ENCODE results near the gene NALCN. TPM values are rescaled to one million over a fixed set of nuclear protein-coding genes. Genes with fewer than 3 reads are reported as not detected.

The NALCN gene
- total and polyA plus RNA-seq, 7 experiments from 2014 or later: not detected

GRCh38 chr13:101283782-101284181, 132.5 kb downstream of the NALCN start:
- Mint-ChIP-seq H3K27ac (no peak overlapping the region), H3K27me3 (peaks cover 0 to 20% (median 8%) of the 10 kb centered on the region in 5 donors), H3K4me3 (no peak overlapping the region), H3K36me3 (no peaks in the 10 kb centered on the region), H3K9me3 (peaks cover 0 to 11% (median 0%) of the 10 kb centered on the region in 11 donors), H3K4me1 (no peaks in the 10 kb centered on the region)
- Histone ChIP-seq H3K27me3 (ENCODE audit: control insufficient read depth in 2 of 2, insufficient read depth in 2 of 2, low read length in 2 of 2) (no peaks in the 10 kb centered on the region), H3K9me3 (ENCODE audit: control insufficient read depth in 2 of 3, low read length in 3 of 3) (no peaks in the 10 kb centered on the region), H3K4me1 (ENCODE audit: control insufficient read depth in 2 of 2, insufficient read depth in 2 of 2, low read length in 2 of 2) (no peaks in the 10 kb centered on the region), H3K36me3 (ENCODE audit: control insufficient read depth in 2 of 3, insufficient read depth in 3 of 3, low read length in 3 of 3) (no peaks in the 10 kb centered on the region), H3K27ac (ENCODE audit: low read depth, low read length) (no peak overlapping the region), H3K4me3 (ENCODE audit: low read length) (no peak overlapping the region)
- DNase-seq: no peak
- ChIA-PET POLR2A (interaction anchor here (0.6 kb wide), 2 partner anchors 13 to 724 kb away, joined by 3 to 4 read pairs; no protein-coding TSS in a partner anchor), CTCF (no interaction called here)
- intact Hi-C loops (cut with micrococcal nuclease): no loop called here
- ATAC-seq: no peak

DNA sequence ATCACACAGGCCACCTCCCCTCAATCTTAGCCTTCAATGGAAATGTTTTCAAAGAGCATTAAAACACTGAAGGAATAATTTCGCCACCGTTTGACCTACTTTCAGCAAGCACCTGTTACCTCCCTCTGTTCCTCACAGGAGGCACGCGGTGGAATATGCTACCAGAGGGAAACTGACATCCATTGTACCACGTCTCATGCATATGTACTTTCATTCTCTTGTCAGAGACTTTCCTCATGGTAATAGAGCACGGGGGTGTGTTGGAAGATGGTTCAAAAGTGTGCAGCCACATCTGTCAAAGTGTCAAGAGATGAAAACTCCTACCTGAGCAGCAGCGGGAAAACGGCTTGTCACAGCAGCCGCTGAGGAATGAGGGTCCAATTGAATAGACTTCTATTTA, 143.4 kb downstream of the NALCN start:
- H3K4me1 Mint-ChIP-seq: no peaks in the 10 kb centered on the region
- Histone ChIP-seq H3K4me3 (ENCODE audit: low read length) (no peak overlapping the region), H3K4me1 (ENCODE audit: control insufficient read depth in 2 of 2, insufficient read depth in 2 of 2, low read length in 2 of 2) (no peaks in the 10 kb centered on the region), H3K27ac (ENCODE audit: low read depth, low read length) (no peak overlapping the region), H3K27me3 (ENCODE audit: control insufficient read depth in 2 of 2, insufficient read depth in 2 of 2, low read length in 2 of 2) (no peaks in the 10 kb centered on the region), H3K9me3 (ENCODE audit: control insufficient read depth in 2 of 3, low read length in 3 of 3) (no peaks in the 10 kb centered on the region), H3K36me3 (ENCODE audit: control insufficient read depth in 2 of 3, insufficient read depth in 3 of 3, low read length in 3 of 3) (no peaks in the 10 kb centered on the region)
- ChIA-PET CTCF (no interaction called here), POLR2A (no interaction called here)
- intact Hi-C loops (cut with micrococcal nuclease): no loop called here
- H3K27ac Mint-ChIP-seq: no peak overlapping the region
- no peak for DNase-seq
- ATAC-seq: no peak
- H3K27me3 Mint-ChIP-seq: peaks cover 0 to 6% (median 0%) of the 10 kb centered on the region in 5 donors
- peaks cover 0 to 3% (median 0%) of the 10 kb centered on the region in 11 donors for H3K9me3 Mint-ChIP-seq
- no peaks in the 10 kb centered on the region for H3K36me3 Mint-ChIP-seq
- no peak overlapping the region for H3K4me3 Mint-ChIP-seq

DNA sequence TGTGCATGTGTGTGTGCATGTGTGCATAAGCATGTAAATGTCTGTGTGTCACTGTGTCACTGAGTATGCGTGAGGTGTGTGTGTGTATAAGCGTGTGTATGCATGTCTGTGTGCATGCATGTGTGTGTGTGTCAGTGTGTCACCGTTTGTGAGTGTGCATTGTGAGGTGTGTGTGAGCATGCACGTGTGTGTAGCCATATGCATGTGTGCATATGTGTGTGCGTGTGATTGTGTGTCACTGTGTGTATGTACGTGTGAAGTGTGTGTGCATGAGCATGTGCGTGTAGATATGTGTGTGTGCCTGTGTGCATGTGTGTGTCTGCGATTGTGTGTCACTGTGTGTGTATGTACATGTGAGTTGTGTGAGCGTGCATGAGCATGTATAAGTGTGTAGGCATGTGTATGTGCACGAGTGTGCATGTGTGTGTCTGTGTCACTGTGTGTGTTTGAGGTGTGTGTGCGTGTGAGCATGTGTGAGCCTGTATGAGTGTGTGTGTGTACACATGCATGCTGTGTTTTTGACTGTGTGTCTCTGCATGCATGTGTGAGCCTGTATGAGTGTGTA, 144.5 kb downstream of the NALCN start:
- CTCF ChIA-PET: no interaction called here
- POLR2A ChIA-PET: no interaction called here
- no peak for ATAC-seq

DNA sequence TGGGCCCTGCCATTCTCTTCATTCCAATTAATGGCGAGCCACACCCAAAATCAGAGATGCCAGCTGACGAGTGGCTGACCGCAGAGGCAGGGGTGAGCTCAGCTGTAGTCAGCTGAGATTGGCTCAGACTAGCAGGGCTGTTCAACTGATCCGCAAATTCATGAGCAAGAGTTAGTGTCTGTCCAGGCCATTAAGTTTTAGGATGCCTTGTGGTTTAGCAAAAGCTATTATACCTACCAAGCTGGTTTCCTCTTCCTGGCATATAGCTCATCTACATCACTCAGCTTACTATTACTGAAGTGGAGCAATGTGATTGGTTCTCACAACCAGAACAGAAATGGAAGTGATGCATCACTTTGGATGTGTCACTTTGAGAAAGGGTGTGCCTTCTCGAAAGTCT, 148.7 kb downstream of the NALCN start:
- Mint-ChIP-seq H3K4me1 (peaks cover 0 to 6% (median 0%) of the 10 kb centered on the region in 7 donors), H3K9me3 (no peaks in the 10 kb centered on the region), H3K27me3 (peaks cover 0 to 2% (median 0%) of the 10 kb centered on the region in 5 donors), H3K36me3 (no peaks in the 10 kb centered on the region), H3K4me3 (no peak overlapping the region), H3K27ac (no peak overlapping the region)
- Histone ChIP-seq H3K27ac (ENCODE audit: low read depth, low read length) (no peak overlapping the region), H3K9me3 (ENCODE audit: control insufficient read depth in 2 of 3, low read length in 3 of 3) (no peaks in the 10 kb centered on the region), H3K4me1 (ENCODE audit: control insufficient read depth in 2 of 2, insufficient read depth in 2 of 2, low read length in 2 of 2) (no peaks in the 10 kb centered on the region), H3K36me3 (ENCODE audit: control insufficient read depth in 2 of 3, insufficient read depth in 3 of 3, low read length in 3 of 3) (no peaks in the 10 kb centered on the region), H3K27me3 (ENCODE audit: control insufficient read depth in 2 of 2, insufficient read depth in 2 of 2, low read length in 2 of 2) (no peaks in the 10 kb centered on the region), H3K4me3 (ENCODE audit: low read length) (no peak overlapping the region)
- ATAC-seq (no peak), DNase-seq (no peak)
- ChIA-PET POLR2A (no interaction called here), CTCF (no interaction called here)
- intact Hi-C loops (cut with micrococcal nuclease): no loop called here

More for the DNA sequence above, 144.5 kb downstream of the NALCN start:
- no peaks in the 10 kb centered on the region for H3K36me3 ChIP-seq (ENCODE audit: control insufficient read depth in 2 of 3, insufficient read depth in 3 of 3, low read length in 3 of 3)
- no peak for DNase-seq
- Mint-ChIP-seq H3K9me3 (peaks cover 0 to 2% (median 0%) of the 10 kb centered on the region in 11 donors), H3K27me3 (peaks cover 0 to 6% (median 0%) of the 10 kb centered on the region in 5 donors), H3K4me1 (no peaks in the 10 kb centered on the region), H3K36me3 (no peaks in the 10 kb centered on the region), H3K27ac (no peak overlapping the region), H3K4me3 (no peak overlapping the region)
- intact Hi-C loops (cut with micrococcal nuclease): no loop called here
- H3K9me3 ChIP-seq (ENCODE audit: control insufficient read depth in 2 of 3, low read length in 3 of 3): no peaks in the 10 kb centered on the region
- H3K4me1 ChIP-seq (ENCODE audit: control insufficient read depth in 2 of 2, insufficient read depth in 2 of 2, low read length in 2 of 2): no peaks in the 10 kb centered on the region
- H3K27ac ChIP-seq (ENCODE audit: low read depth, low read length): no peak overlapping the region
- no peaks in the 10 kb centered on the region for H3K27me3 ChIP-seq (ENCODE audit: control insufficient read depth in 2 of 2, insufficient read depth in 2 of 2, low read length in 2 of 2)
- no peak overlapping the region for H3K4me3 ChIP-seq (ENCODE audit: low read length)

DNA sequence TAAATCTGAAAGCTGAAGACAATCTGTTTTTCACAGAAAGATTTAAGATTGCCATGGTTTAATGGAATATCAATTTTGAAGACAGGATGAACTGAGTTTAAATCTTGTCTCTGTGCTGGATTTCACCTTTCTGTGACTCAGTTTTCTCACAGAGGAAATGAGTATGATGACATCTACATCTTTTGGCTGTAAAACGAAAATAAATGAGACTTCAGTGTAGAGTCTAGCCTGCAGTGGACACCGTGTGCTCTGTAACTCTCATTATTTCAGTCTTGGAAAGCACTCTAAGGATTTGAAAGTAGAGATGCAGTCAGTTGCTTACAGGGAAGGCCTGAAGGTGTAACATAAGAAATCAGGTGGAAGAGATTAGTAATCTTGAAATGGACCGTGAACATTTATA, 150.4 kb downstream of the NALCN start:
- no peaks in the 10 kb centered on the region for H3K9me3 ChIP-seq (ENCODE audit: control insufficient read depth in 2 of 3, low read length in 3 of 3)
- no peaks in the 10 kb centered on the region for H3K27me3 ChIP-seq (ENCODE audit: control insufficient read depth in 2 of 2, insufficient read depth in 2 of 2, low read length in 2 of 2)
- intact Hi-C loops (cut with micrococcal nuclease): no loop called here
- H3K4me1 ChIP-seq (ENCODE audit: control insufficient read depth in 2 of 2, insufficient read depth in 2 of 2, low read length in 2 of 2): no peaks in the 10 kb centered on the region
- H3K4me3 Mint-ChIP-seq: no peak overlapping the region
- POLR2A ChIA-PET: no interaction called here
- peaks cover 0 to 18% (median 3%) of the 10 kb centered on the region in 5 donors for H3K27me3 Mint-ChIP-seq
- ATAC-seq (no peak), DNase-seq (no peak)
- CTCF ChIA-PET: no interaction called here
- peaks cover 0 to 6% (median 0%) of the 10 kb centered on the region in 7 donors for H3K4me1 Mint-ChIP-seq
- no peak overlapping the region for H3K27ac Mint-ChIP-seq
- H3K9me3 Mint-ChIP-seq: no peaks in the 10 kb centered on the region
- no peaks in the 10 kb centered on the region for H3K36me3 Mint-ChIP-seq
- no peak overlapping the region for H3K27ac ChIP-seq (ENCODE audit: low read depth, low read length)
- H3K4me3 ChIP-seq (ENCODE audit: low read length): no peak overlapping the region
- H3K36me3 ChIP-seq (ENCODE audit: control insufficient read depth in 2 of 3, insufficient read depth in 3 of 3, low read length in 3 of 3): no peaks in the 10 kb centered on the region

DNA sequence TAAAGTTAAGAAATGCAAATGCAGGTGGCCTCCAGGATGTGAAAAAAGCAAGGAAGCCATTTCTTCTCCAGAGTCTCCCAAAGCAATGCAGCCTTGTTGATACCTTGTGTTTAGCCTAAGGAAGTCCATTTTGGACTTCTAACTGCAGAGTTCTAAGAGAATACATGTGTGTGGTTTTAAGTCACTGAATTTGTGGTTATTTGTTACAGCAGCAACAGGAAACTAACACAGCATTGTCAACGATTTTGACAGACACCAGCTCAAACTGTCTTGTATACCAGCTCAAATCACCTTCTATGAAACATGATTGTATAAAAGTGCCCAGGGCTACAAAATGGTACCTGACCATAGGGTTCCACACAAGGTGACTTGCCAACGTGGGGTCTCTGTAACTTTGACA, 151.4 kb downstream of the NALCN start:
- H3K27me3 ChIP-seq (ENCODE audit: control insufficient read depth in 2 of 2, insufficient read depth in 2 of 2, low read length in 2 of 2): no peaks in the 10 kb centered on the region
- H3K4me3 Mint-ChIP-seq: no peak overlapping the region
- peaks cover 0 to 6% (median 0%) of the 10 kb centered on the region in 7 donors for H3K4me1 Mint-ChIP-seq
- H3K27ac ChIP-seq (ENCODE audit: low read depth, low read length): no peak overlapping the region
- POLR2A ChIA-PET: no interaction called here
- H3K36me3 Mint-ChIP-seq: no peaks in the 10 kb centered on the region
- intact Hi-C loops (cut with micrococcal nuclease): no loop called here
- no peaks in the 10 kb centered on the region for H3K9me3 Mint-ChIP-seq
- no peaks in the 10 kb centered on the region for H3K36me3 ChIP-seq (ENCODE audit: control insufficient read depth in 2 of 3, insufficient read depth in 3 of 3, low read length in 3 of 3)
- ATAC-seq: no peak
- H3K4me1 ChIP-seq (ENCODE audit: control insufficient read depth in 2 of 2, insufficient read depth in 2 of 2, low read length in 2 of 2): no peaks in the 10 kb centered on the region
- H3K4me3 ChIP-seq (ENCODE audit: low read length): no peak overlapping the region
- no peaks in the 10 kb centered on the region for H3K9me3 ChIP-seq (ENCODE audit: control insufficient read depth in 2 of 3, low read length in 3 of 3)
- no peak for DNase-seq
- H3K27ac Mint-ChIP-seq: no peak overlapping the region
- H3K27me3 Mint-ChIP-seq: peaks cover 0 to 23% (median 3%) of the 10 kb centered on the region in 5 donors
- CTCF ChIA-PET: no interaction called here

DNA sequence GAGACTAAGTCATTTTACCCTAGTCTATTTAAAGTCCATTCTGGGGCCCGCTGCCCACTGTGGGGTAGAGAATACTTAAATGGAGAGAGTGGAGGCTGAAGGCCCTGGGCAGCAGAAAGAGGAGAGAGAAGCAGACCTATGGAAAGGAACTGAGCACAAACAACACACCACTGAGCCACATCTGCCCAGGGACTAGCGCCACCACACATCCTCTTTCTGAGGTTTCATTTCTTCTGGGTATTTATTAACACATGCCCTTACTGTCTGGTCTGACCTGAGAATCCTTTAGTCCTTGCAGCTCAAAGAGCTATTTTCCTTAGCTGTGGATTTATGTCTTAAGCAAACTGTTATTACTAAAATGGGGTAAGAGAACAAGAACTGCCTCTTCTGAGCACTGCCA, 154.0 kb downstream of the NALCN start:
- Mint-ChIP-seq H3K36me3 (no peaks in the 10 kb centered on the region), H3K4me1 (peaks cover 0 to 14% (median 0%) of the 10 kb centered on the region in 7 donors), H3K4me3 (no peak overlapping the region), H3K9me3 (peaks cover 0 to 1% (median 0%) of the 10 kb centered on the region in 11 donors), H3K27ac (no peak overlapping the region), H3K27me3 (peaks cover 0 to 23% (median 3%) of the 10 kb centered on the region in 5 donors)
- intact Hi-C loops (cut with micrococcal nuclease): no loop called here
- Histone ChIP-seq H3K27me3 (ENCODE audit: control insufficient read depth in 2 of 2, insufficient read depth in 2 of 2, low read length in 2 of 2) (no peaks in the 10 kb centered on the region), H3K9me3 (ENCODE audit: control insufficient read depth in 2 of 3, low read length in 3 of 3) (no peaks in the 10 kb centered on the region), H3K4me3 (ENCODE audit: low read length) (no peak overlapping the region), H3K4me1 (ENCODE audit: control insufficient read depth in 2 of 2, insufficient read depth in 2 of 2, low read length in 2 of 2) (no peaks in the 10 kb centered on the region), H3K27ac (ENCODE audit: low read depth, low read length) (no peak overlapping the region), H3K36me3 (ENCODE audit: control insufficient read depth in 2 of 3, insufficient read depth in 3 of 3, low read length in 3 of 3) (no peaks in the 10 kb centered on the region)
- DNase-seq (no peak), ATAC-seq (no peak)
- POLR2A ChIA-PET: no interaction called here
- CTCF ChIA-PET: no interaction called here

Data from naive thymus-derived CD4-positive, alpha-beta T cell (primary cell).